ENCODE results near the gene RBMS3.

Gene RBMS3

DNA sequence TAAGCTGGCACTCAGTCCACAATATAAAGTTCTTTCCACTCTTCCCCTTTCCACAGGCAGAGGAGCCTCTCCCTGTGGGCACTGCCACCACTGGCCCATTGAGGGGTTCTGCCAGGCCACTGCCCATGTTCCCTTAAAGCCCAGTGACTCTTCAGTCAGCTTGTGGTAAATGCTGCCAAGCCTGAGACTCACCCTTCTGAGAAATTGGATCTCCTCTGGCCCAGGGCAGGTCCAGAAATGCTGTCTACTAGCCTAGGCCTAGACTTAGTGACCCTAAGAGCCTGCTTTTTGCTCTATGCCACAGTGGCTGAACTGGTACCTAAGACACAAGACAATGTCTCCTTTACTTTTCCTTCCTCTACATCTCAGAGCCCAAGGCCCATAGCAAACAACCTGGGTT is 295.8 kb downstream of the RBMS3 start:
- DNase-seq (ENCODE audit: low read depth): no peak

- no peak for DNase-seq (ENCODE audit: low read depth)
Observed at GRCh38 chr3:29577250-29577649, 296.4 kb downstream of the RBMS3 start.

GRCh38 chr3:29581311-29581710 is 300.4 kb downstream of the RBMS3 start:
- DNase-seq (ENCODE audit: low read depth): no peak

- no peak for DNase-seq (ENCODE audit: low read depth)
Observed at GRCh38 chr3:29582273-29582672, 301.4 kb downstream of the RBMS3 start.

- no peak for DNase-seq (ENCODE audit: low read depth)
Observed at GRCh38 chr3:29583861-29584260, 303.0 kb downstream of the RBMS3 start.

- no peak for DNase-seq (ENCODE audit: low read depth)
Observed at GRCh38 chr3:29585368-29585767, 304.5 kb downstream of the RBMS3 start.

DNA sequence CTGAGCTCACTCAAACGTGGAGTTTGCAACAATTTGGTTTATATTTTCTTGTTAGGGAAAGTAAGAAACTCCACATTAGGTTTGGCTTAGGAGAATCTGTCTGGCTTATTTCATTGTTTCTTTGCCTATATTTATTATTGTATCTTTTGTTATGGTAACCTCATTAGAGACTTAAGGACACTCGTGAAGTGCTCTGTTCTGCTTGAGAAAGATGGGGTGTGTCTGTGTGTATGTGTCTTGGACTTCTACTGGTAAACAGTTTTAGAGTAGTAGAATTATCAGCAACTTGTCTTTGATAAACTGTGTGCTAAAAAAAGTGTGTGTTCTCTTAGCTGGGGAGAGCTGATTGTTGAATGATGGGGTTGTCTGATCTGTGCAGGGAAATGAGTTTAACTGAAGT is 306.5 kb downstream of the RBMS3 start:
- DNase-seq (ENCODE audit: low read depth): no peak

DNA sequence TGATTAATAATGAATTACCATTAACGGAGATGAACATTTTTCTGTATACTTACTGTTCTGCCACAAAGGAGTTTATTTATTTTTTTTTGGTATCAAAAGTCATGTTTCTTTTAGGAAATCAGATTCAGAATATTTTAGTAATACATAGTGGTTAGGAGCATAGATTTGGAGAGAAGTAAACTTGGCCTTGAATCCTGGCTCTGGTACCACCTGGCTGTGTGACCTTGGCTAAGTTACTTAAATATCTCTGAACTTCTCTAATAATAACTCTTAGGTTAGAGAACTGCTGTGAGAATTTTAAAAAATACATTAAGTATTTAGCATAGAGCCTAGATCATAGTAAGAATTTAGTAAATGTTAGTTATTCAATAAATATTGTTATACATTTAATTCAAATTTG is 309.1 kb downstream of the RBMS3 start:
- no peak for DNase-seq (ENCODE audit: low read depth)

GRCh38 chr3:29590461-29590860 is 309.6 kb downstream of the RBMS3 start:
- DNase-seq (ENCODE audit: low read depth): no peak

DNA sequence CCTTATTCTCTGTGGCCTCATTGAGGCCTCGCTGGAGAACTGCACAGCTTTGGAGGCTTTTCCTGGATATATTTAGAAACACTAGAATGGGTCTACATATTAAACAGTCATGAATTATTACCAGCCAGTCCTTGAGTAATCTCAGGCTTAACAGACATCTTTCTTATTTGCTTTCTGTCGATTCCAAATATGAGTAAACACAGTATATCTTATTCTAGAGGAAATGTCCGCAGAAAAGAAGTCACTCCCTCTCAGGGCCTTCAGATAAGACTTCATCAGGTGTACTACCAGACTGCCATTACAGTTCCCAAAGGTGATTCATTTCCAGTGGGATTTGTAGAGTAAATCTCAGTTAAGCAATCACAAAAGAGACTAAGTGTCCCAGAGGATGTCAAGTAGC is 310.7 kb downstream of the RBMS3 start:
- no peak for DNase-seq (ENCODE audit: low read depth)

GRCh38 chr3:29593802-29594201 is 312.9 kb downstream of the RBMS3 start:
- DNase-seq (ENCODE audit: low read depth): no peak

GRCh38 chr3:29594261-29594660 is 313.4 kb downstream of the RBMS3 start:
- DNase-seq (ENCODE audit: low read depth): no peak

DNA sequence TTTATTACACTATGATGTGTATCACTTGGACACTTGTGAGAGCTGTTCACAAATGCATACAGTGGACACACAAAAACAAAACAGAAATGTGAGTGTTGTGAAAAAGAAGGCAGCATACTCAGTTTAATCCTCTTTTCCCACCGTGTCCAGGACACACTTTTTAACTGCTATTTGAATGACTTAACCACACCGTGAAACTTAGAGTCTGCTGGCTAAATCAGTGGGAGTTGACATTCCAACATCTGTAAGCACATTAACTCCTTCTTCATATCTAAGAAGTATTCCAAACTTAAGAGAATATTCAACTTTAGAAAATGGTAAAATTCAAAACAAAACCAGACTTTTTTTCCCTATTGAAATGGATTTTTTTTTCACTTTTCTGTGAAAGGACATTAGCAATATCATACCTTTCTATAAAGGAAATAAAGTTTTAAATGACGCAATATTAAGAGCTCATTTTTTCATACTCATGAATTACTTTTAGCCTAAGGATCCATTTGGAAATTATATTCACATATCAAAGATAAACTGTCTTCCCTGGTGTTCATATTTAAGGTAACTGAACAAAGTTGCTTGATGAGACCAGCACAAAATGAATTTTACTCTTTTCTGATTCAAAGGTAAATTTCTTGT is 316.6 kb downstream of the RBMS3 start:
- DNase-seq (ENCODE audit: low read depth): no peak

- no peak for DNase-seq (ENCODE audit: low read depth)
Observed at GRCh38 chr3:29601861-29602585, 321.2 kb downstream of the RBMS3 start.

- no peak for DNase-seq (ENCODE audit: low read depth)
Observed at GRCh38 chr3:29605845-29606244, 325.0 kb downstream of the RBMS3 start.

DNA sequence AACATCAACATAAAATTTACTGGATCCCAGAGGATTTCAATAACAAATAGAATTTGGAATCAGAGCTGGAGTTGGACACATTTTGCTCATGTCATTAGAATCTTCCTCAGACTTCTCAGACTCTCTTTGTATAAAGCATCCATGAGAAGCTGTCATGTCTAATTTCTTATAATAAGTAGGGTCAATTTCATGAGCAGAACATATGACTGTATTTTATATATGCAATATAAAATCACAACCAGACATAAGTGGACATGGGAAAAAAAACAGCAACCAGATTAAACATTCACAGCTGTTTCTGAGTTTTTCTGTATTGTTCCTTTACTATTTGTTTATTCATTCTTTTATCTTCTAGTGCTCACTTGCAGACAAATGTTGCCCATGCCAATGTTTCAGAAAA is 325.5 kb downstream of the RBMS3 start:
- no peak for DNase-seq (ENCODE audit: low read depth)

GRCh38 chr3:29608414-29609327 is 327.8 kb downstream of the RBMS3 start:
- DNase-seq (ENCODE audit: low read depth): no peak

GRCh38 chr3:29609328-29609811 is 328.5 kb downstream of the RBMS3 start:
- no peak for DNase-seq (ENCODE audit: low read depth)

DNA sequence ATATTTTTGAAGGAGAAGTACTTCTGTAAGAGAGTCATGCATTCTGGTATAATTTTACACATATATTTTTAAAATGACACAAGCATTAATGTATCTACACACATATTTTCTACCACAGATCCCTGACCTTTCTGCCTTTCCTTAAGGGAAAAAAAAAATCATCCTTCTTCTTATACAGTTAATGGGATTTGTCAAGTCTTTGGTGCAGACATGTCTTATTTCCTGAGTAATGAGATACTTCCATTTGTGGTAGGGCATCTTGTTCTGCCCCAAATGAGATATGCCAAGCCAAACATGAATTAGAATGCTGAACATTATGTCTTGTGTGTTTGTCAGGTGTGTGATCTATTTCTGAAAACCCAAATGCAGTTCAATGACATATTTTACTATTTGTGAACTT is 329.9 kb downstream of the RBMS3 start:
- no peak for DNase-seq (ENCODE audit: low read depth)

DNA sequence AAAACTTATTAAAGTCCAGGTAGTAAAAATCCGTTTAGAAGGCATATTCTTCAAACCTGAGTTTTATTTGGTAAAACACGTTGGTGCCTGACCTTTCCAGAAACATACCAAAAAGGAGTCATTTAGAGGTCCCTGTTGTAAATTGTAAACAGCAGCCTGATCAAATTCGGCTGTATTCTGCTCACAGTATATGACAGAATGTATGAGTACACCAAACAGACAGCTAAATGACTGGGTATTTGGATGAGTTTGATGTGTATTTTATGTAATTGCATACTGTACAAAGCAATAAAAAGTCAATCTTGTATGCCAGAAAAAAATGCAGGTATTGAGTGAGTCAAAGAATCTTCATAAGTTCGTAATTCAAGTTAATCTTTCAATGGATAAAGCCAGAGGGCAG is 330.4 kb downstream of the RBMS3 start:
- DNase-seq (ENCODE audit: low read depth): no peak

- no peak for DNase-seq (ENCODE audit: low read depth)
Observed at GRCh38 chr3:29612536-29612935, 331.7 kb downstream of the RBMS3 start.

DNA sequence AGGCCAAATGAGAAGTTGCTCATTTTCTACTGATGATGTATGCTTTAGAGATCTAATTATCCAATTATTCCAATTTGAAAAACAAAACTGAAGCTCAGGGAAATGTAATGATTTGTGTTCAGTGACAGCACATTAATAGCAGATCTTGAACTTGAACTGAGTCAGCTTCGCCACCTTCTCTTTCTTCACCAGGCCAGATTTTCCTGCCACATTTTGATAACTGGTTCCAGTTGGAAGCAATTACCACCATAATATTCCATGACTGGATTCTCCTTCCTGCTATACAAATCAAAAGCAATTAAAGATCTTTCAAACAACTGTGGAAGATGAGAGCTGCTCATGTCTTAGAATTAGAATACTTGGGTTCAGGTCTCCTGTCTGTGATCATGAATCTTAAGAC is 334.1 kb downstream of the RBMS3 start:
- no peak for DNase-seq (ENCODE audit: low read depth)

Data from stimulated activated CD8-positive, alpha-beta memory T cell treated with anti-CD3 and anti-CD28 coated beads, Interleukin-15, amount 100 ng/mL, for 24 hours (primary cell).